Kidney glomerular epithelial cell (primary cell): ENCODE results near the gene TMIGD1.
"Not testable (repeated sequence)": the region's sequence is repeated elsewhere in the genome, so short reads cannot be mapped to it uniquely, and the experiment has no call there.

Source experiments
- DNase-seq: peaks from one replicate; lab custom pipeline; 2025; lab: John Stamatoyannopoulos, UW

The TMIGD1 gene

DNA sequence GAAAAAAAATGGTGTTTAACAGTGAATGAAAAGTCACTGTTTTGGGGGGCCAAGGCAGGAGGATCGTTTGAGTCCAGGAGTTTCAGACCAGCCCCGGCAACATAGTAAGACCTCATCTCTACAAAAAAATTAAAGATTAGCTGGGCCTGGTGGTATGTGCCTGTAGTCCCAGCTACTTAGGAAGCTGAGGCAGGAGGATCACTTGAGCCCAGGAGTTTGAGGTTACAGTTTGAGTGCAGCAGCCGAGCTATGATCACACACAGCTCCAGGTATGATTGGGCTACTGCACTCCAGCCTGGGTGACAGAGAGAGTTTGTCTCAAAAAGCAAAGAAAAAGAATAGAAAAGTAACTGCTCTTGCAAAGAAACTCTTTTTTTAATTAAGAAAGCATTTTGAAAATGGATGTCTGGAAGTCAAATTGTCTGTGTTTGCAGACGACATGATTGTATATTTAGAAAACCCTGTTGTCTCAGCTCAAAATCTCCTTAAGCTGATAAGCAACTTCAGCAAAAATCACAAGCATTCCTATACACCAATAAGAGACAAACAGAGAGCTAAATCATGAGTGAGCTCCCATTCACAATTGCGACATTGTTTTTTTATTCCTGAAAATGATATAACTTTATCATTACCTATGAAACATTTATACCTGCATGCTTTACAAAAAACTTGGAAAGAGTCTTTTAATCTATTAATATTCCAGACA lies 24.4 kb upstream of the TMIGD1 start:
- DNase-seq: no peak

DNA sequence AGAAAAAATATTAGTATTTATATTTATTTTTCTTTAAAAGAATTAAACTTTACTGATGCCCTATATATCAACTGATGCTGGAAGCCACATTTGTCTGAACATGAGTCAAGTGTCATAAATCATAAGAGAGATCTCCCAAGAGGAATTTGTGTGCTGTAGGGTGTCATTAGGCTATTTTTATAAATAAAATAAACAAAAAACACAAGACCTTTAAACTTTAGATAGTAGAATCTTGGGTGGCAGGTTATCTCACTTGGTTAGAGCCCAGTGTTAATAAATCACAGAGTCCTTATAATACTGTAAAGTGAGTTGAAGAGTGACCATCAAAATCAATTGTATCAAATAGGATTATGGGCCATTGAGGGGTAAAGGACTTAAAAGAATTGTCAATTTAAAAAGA lies 23.6 kb upstream of the TMIGD1 start:
- DNase-seq: no peak

DNA sequence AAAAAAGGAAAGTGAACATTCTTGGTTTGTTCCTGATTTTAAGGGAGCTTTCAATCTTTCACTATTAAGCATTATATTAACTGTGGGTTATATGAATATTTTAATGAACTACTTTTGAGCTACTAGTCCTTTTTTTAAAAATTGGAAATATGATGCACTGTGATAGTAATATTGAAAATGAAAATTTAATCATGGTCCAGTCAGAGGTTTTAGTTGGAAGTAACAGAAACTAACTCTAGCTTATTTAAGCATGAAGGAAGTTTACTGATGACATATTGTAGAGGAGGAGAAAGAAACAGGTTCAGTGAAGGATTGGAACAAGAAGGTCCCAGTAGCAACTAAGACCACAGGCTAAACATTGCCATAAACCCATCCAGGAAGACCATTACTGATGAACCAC lies 20.8 kb upstream of the TMIGD1 start:
- no peak for DNase-seq

DNA sequence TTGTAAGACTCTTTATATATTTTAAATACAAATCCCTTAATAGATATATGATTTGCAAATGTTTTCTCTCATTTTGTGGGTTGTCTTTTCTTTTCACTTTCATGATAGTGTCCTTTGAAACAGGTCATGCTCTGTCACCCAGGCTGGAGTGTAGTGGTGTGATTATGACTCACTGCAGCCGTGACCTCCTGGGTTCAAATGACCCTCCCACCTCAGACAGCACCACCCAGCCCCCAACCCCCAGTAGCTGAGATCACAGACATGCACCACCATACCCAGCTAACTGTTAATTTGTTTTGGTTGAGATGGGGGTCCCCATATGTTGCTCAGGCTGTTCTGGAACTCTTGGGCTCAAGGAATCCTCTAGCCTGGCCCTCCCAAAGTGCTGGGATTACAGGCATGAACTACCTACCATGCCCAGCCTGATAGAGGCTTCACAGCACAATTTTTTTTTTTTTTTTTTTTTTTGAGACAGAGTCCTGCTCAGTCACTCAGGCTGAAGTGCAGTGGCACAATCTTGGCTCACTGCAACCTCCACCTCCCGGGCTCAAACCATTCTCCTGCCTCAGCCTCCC lies 18.5 kb upstream of the TMIGD1 start:
- DNase-seq: no peak

DNA sequence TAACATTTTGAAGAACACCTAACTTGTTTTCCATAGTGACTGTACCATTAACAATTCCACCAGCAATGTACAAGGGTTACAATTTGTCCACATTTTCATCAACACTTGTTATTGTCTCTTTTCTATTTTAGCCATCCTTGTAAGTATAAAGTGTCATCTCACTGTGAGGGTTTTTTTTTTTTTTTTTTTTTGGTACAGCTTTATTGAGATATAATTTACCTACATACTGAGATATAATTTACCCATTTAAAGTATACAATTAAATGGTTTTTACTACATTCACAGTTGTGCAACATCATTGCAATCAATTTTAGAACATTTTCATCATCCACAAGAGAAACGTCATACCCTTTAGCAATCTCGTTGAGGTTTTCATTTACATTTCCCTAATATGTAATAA lies 17.9 kb upstream of the TMIGD1 start:
- DNase-seq: no peak

DNA sequence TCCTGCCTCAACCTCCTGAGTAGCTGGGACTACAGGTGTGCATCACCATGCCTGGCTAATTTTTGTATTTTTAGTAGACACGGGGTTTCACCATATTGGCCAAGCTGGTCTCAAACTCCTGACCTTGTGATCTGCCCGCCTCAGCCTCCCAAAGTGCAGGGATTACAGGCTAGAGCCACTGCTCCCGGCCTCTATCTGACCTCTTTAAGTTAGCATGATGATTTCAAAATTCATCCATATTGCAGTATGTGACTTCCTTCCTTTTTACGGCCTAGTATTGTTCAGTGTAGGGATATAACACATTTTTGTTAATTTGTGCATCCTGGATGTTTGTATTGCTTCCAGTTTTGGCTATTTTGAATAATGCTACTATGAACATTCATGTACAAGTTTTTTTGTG lies 17.4 kb upstream of the TMIGD1 start:
- not testable (repeated sequence) for DNase-seq

DNA sequence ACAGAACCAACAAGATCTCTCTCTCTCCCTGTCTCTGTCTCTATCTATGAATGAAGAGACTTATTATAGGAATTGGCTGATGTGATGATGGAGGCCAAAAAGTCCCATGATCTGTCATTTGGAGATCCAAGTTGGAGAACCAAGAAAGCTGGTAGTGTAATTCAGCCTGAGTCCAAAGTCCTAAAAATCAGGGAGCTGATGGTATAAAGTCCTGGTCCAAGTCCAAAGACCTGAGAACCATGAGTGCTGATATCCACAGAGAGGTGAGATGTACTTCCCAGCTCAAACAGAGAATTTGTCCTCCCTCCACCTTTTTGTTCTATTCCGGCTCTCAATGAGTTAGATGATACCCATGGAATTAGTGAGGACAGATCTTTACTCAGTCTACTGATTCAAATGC lies 15.4 kb upstream of the TMIGD1 start:
- no peak for DNase-seq

DNA sequence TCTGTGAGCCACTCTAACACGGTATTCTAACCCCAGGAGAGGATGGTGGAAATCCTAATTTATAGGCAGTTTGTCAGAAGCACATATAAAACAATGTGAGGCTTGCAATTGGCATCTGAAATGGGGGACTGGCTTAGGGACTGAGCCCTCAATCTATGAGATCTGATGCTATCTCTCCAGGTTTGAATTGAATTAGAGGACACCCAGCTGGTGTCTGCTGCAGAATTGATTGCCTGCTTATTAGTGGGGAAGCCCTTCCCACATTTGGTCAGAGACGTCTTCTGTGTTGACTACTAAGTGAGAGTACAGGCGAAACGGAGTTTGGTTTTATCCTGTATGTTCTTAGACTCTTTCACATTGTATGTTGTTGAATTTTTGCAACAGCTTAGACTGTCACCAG lies 13.6 kb upstream of the TMIGD1 start:
- no peak for DNase-seq

DNA sequence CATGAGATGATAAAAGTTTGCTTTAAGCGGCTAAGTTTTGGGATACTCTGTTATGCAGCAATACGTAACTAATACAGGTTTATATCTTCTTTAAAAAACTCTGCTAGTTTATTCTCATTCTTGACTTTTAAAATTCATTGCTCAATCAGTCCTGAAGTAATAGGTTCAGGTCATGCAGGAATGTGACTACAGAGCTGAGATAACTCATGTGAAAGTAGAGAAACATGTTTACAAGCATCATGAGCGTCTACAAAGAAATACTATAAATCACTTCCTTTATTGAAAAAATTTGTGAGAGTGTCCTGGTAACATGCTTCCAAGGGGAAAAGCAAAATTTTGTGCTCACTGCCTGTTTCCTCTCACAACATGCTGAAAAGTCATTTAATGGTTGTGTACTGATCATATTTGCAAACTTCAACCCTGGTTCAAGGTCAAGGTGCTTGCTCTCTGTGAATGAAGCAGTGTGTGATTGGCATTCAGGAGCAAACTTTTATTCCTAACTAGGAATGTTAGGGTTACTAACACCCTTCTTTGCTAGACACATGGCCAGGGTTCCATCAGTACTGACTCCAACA lies 12.5 kb upstream of the TMIGD1 start:
- DNase-seq: no peak

DNA sequence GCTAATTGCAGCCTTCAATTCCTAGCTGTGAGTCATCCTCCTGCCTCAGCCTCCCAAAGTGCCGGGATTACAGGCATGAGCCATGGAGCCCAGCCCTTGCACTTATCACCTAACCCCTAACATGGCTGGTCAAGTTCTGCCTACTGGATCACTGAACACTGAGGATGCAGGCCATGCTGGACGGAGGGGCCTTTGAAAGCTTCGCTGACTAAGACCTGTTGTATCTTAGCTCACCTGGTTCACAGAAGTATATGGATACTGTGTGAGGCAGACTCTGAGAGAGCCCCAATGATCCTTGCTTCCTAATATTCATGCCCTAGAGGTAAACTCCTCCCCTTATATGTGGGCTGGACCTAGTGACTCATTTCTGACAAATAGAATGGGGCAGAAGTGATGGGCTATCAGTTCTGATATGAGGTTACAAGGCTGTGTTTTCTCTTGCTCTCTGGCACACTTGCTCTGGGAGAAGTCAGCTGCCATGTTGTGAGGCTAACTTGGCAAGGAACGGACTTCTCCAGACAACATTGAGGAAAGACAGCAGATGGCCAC lies 11.7 kb upstream of the TMIGD1 start:
- DNase-seq: no peak

DNA sequence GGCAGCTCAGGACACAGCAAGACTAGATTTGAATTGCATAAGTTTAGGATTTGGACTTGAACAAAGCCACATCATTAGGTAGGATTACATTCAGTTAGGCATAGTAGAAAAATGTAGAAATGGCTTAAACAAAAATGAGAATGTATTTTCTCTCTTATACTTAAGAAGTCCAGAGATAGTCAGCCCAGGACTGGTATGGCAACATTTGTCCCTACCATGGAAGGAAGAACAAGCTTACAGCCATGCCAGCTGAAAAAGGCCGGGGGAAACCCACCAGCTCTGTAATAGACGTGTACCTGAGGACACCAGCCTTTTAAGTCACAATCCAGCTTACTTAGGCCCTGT lies 11.2 kb upstream of the TMIGD1 start:
- no peak for DNase-seq

DNA sequence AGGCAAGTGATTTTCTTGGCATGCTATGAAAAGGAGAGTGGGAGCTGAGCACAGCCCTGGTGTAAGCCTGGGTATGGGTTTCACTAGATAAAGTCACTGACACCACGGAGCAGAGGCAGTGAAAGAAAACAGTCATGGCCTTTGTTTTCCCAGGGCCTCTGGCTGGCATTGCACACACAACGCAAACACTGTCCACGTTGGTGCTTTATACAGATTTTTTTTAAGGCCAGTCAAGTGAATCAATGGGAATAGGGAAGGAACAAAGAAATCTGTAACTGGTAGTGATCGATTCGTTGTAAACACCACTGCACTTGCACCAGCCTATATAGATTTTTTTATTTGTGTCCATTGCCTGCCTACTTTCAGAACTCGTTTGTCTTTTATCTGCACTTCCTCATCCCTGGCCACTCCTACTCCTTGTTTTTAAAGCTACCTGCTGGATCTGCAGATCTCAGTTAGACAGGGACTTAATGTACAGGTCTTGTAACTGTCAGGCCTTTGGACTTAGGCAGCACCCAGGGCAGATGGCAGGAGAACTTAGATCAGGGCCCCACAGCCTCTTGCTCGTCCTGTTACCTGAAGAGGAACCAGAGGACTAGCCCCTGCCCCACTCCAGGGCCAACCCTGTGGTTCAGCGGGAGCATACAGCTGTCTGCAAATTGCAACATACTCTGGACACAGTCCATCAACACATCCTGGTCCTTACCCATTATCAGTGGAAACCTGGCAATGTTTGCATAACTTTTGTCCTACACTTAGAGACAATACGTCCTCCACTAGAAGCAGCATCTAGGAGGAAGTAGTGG lies 10.6 kb upstream of the TMIGD1 start:
- DNase-seq: peak; percentile 40

DNA sequence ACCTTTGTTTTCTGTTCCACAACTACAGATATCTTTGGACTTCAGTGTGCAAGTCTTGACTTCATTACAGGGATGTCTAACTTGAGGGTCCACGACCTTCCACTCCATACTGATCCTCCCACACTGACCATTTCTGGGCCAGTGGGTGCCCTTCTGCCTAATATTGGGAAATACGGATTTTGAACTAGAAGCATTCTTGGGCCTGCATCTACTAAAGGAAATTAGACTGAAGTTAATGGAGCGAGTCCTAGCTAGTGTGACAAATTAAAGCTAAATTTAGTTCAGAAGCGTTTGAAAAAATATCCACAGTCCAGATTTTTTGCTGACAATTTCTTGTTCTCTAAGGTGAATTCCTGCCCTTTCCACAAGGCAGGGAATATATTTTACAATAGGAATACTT lies 9.9 kb upstream of the TMIGD1 start:
- no peak for DNase-seq

DNA sequence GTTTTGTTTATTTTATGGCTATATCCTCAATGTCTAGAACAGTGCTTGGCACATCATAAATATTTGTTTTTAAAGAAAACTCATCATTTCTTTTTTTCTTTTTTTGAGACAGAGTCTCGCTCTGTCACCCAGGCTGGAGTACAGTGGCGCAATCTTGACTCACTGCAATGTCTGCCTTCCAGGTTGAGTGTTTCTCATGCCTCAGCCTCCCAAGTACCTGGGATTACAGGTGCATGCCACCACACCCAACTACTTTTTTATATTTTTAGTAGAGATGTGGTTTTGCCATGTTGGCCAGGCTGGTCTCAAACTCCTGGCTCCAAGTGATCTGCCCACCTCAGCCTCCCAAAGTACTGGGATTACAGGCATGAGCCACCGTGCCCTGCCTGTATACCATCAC lies 9.4 kb upstream of the TMIGD1 start:
- DNase-seq: not testable (repeated sequence)

DNA sequence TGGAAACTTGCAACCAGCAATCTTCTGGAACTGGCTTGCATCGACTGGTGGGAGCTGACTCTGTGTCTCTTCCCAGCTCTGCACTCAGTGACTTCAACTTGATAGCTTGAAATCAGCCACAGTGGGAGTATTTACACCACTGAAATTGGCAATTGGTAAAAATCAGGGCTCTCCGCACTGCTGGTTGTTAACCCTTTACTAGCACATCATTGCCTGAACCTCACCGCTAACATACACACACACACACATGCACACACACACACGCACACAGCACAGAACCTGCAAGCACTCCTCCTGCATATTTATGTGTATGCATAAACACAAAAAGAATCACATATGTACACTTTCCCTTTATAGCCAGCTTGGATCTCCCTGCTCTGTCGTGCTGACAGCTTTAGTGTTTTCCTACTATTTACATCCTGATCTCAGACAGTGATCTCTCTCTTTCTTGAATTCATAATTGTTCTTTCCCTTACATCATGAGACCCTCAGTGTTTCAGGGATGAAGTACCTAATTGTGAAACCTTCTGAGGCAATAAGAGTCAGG lies 7.9 kb upstream of the TMIGD1 start:
- no peak for DNase-seq

DNA sequence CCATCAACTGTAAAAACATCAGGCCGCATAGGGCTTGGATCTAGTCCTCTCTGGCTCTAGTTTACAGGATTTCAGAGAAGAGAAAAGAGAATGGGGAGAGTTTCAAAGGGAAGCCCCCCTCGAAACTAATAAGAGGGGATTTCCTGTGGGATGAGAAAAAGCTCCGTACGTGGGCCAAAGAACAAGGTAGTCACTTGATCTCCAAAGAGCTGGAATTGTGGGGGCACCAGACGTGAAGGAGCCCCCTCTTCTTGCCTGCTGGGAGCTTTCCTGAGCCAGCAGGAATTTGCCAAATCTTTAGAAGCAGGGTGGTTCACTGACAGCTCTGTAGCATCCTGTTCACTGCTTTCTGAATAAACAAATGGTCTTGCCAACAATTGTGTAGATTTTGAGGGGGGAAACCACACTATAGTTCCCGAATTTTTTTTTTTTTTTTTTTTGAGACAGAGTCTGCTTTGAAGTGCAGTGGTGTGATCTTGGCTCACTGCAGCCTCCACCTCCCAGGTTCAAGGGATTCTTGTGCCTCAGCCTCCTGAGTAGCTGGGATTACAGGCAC lies 7.0 kb upstream of the TMIGD1 start:
- no peak for DNase-seq

DNA sequence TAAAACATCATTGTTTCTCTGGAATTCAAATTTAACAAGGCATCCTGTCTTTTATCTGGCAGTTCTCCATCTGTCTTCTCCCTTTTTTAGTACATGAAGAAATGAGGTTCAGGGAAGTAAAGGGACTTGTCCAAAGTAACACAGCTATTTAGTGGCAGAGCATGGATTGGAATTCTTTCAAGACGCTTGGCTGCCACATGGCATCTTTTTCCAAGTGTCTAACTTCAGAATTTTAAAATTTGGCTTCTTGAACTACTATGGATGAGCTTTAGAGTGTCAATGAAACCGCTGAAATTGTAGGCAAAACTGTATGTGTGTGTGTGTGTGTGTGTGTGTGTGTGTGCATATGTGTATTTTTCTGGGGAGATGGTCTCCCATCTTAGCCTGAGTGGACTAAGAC lies 5.2 kb upstream of the TMIGD1 start:
- no peak for DNase-seq

DNA sequence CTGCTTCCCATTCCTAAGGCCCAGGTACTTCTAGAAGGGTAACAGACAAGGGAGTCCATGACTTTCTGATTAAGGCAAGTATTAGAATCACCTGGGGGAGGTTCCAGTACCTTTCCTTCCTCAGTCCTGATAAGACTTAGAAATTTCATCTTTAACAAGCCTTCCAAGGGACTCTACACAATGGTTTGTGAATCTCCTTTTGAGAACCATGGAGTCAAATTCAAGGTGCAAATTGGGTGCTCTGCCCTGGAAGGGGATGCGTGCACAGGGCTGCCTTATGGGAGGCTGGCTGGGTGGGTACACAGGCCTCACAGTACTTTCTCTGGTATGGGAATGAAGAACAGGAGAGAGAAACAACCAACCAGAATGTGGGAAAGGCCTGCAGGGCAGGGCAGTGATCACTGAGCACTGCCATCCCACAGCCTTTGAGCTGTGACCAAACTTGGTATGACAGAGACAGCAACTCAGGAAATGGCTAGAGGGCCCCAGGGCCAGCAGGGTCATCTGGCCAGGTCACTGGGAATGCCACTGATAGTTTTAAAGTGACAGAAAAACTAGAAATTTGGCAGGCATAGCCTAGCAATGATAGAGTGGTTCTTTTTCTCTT lies 3.6 kb upstream of the TMIGD1 start:
- no peak for DNase-seq

DNA sequence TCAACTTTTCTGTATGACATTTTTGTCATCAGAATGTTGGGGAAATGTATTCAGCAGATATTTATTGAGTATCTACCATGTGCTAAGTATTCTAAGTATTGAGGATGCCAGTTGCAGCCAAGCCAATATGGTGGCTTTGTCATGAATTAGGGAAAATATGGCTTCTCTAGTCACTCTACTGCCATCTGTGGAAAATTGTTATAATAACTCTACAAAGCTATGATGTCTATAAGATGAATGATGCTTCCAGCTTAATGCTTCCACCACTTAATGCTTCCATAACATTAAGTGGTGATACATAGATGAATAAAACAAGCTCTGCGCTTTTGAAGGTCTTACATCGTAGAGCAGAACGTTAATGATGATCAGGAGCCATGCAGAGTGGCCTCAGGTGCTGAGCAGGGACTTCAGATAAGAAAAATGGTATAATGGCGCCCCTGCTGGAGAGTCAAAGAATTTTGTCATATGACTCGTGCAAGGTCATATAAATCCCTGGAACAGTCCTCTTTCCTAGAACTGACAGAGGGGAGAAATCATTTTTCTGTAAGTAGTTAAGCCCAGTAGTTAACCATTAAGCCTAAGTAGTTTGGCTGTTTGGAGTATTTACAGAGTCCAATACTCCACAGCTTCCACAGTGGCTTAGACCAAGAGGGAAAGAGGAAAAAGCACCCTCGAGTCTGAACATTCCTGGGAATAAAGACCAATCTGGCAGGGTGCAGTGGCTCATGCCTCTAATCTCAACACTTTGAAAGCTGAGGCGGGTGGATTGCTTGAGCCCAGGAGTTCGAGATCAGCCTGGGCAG lies 2.7 kb upstream of the TMIGD1 start:
- peak; percentile 59 for DNase-seq

DNA sequence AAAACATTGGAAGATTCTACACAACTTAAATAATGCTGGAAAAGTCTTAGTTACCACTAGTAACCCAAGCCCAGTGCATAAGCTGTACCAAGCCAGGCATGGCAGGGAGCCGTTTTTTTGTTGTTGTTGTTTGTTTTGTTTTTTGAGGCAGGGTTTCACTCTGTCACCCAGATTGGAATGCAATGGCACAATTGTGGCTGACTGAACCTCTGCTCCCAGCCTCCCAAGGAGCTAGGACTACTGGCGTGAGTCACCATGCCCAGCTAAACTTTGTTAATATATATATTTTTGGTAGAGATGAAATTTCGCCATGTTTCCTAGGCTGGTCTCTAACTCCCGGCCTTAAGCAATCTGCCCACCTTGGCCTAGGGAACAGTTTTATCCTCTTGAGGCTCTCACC lies 564 bp upstream of the TMIGD1 start:
- DNase-seq: no peak

DNA sequence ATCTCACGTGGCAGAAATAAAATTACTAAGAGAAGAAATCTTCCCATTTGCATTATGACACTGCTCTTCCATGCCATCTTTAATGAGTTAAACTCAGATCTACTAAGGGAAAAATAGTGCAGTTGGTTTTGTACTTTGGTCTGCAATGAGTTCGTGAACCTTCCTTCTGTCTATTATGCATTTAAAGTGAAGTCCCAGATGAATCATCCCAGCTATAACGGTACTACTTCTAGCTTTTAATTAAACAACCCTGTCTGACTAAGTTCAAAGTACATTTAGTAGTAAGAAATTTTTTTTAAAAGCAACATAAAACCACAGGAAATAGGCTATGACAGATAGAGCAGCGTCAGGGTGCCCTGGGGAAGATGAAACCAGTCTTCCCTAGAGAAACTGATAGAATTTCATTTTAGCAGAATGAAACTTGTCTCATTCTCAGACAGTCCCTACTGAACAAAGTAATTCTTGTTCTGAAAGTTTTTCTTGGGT lies 1.8 kb downstream of the TMIGD1 start:
- DNase-seq: peak; percentile 29
